NOMO-1 (cell line): ENCODE measurements around the gene CCT7.

Source experiments
- DNase-seq, 2 experiments: peaks; one replicate each; lab custom pipeline; 2025; ENCODE audit not compliant: unreplicated experiment in 2 of 2; lab: John Stamatoyannopoulos, UW

Gene CCT7

DNA sequence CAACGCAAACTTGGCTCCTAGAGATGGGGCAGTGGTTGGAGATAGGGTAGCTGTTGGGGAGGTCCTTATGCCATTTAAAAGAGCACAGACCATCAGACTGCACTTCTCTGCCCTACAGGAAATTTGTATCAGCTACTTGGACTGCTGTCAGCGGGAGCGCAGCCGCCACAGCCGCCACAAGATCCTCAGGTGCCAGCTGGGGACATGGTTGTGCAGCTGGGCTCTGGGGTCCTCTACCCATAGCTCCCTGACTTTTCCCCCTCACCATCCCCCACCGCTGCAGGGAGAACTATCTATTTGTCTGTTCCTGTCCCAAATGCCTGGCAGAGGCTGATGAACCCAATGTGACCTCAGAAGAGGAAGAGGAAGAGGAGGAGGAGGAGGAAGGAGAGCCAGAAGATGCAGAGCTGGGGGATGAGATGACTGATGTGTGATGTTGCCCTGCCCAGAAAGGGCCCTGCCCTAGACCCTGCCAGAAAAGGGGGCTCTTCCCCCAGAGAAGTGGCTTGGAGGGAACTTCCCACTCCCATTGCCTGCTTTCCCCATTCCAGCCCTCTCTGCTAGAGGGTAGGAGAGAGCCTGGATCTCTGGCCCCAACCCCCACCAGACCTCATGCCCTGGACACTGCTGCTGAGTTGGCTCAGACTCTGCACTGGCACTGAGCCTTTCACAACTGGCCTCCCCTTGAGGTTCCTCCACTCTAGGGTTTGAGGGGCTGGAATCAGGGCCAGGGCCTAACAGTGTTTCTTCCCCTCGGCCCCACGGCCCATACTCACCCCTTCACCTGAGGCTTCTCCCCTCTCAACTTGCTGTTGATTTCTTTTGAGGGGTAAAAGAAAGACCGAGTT, 8.4 kb upstream of the CCT7 start:
- DNase-seq = no peak

DNA sequence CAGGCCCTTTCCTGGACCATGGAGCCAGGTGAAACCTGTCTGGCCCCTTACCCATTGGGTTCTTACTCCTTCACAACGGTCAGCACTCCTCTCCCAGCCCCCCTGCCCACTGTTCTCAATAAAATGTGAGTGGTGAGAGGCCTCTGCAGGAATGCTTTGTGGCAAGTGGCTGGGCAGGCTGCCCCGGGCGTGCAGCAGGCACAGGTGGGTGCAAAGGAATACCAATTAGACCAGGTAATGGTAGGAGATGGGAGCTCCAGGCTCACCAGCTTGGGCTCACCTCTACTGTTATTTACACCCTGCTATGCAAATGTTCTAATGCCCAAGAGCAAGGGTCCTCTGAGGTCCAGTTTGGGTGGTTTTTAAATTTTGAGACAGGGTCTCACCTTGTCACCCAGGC, 7.0 kb upstream of the CCT7 start:
- no peak for DNase-seq

DNA sequence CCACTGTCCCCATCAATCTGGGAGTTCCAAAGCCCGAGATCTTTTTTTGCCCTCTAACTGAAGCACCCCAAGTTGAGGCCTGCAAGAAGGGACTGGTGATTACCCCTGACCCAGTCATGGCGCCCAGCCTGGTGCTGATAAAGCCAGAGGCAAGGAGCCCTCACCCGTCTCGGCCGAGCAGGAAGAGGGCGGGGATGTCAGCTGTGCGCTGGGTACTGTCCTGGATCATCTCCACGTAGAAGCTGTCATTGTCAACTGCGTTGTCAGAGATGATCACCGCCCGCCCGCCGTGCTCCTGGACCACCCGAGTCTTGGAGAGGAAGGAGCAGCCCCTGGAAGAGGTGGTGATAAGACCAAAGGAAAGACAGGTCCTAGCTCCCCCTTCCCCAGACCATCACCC, 5.5 kb upstream of the CCT7 start:
- DNase-seq = no peak

DNA sequence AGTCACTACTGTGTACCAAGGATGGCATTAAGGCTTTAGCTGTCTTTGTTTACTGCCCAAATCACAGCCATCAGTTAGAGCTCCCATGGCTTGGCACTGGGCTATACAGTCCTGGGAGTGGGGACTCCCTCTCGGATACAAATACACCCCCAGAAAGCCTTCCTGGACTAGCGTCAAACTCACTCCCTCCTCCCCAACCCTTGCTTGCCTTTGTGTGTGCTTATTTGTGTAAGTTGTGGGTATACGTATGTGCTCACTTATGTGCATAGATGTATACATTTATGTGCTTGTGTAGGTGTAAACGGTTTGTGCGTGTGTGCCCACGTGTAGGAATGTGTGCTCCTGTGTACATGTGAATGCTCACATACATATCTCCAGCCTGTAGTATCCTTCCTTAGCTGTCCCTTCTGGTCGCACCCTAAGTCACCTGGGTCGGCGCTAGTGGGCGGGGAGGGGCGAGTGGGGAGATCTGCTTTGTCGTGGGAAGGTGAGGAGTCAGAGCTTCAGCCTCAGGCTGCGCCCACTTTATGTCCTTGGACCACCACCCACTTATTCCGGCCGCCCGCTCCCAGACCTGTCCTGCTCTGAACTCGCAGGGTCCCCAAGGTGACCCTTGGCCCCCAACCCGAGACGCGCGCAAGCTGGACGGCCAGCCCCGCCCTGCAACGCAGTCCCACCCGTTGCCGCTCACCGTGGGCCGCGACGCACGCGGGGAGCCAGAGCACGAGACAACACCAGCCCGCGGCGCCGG, 1.5 kb upstream of the CCT7 start:
- DNase-seq = peak in 1 of 2 experiments; percentile 9

DNA sequence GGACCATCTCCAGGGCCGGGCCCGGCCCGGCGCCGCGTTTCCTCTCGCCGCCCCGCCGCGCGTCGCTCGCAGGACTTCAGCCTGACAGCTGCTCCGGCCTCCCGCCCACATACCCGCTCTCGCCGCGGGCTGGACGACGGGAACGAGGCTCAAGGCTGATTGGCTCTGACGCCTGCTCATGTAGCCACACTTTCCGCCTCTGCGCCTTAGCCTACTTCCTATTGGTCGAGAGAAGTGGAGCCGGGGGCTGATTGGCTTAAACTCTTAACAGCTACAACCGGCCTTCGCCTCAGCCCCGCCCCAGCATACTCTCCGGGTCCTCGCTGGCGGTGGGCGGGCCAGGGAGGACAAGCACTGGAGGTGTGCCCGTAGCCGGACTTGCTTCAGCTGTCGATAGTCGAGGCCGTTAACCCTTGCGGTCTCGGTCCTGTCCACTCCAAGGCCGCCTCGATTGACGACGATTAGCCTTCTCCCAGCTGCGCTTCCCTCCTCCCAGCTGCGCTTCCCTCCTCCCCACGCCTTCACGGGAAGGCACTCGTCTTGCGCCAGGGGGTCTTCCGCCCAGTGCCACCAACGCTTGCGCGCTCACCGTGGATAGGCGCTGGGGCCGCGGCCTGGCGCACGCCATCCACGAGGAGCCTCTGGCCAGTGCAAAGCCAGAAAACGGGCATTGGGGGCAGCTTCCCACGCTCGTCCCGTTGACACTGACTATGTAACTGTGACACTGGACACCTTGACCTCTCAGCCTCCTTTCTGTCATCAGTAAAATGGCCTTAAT, 765 bp upstream of the CCT7 start, which contains the start of gene PRADC1:
Gene PRADC1 (minus strand): TSS at position 86 of the 778 bp plus-strand sequence. CDS start 79 bp downstream, at position 7.
- peak; percentile 99 to 100 for DNase-seq

DNA sequence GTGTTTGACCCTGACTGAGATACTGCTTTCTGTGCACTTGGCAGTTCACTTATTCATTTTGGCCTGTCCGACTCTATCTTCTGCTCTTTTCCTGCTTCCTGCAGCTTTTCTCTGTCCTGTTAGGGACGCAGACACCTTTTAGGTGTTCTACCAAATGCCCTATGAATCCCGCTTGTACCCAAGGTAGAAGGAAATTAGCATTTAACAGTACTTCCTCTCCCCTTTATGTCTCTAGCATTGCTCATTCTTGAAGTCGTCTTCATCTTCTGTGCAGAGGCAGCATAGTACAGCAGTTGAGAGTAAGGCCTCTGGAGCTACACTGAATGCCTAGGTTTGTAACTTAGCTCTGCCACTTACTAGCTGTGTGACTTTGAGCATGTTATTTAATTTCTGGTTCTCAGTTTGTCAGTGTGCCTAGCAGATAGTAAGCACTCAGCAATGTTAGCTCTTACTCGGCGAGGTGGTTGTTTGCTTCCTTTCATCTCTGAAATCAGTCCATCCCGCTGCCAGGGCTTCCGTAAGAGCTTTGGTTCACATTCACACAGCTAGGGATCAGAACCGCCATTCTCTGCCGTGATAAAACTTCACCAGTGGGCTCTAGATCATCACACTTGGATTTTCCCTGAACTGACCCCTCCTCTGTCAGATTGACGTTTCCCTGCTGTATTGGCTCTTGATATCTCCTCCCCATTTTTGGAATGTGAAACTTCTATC, 1.4 kb downstream of the CCT7 start:
- peak; percentile 4 to 30 for DNase-seq

DNA sequence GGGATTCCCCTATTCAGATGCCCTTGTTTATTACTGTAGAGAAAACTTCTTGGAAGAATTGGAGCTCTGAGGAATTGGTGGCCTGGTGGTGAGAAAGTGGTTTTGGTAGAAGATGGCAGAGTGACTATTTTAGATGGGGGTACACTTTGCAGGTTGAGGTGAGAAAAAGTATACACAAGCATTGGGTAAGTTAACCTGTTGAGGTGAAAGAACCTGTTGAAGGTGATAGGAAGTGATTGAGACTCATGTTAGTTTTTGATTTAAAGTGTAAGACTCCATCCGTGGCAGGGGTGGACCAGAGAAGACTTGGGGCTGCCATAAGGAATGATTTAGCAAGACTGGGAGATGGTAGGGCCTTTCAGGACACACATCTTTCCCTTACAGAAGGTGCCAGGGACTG, 3.1 kb downstream of the CCT7 start:
- no peak for DNase-seq

DNA sequence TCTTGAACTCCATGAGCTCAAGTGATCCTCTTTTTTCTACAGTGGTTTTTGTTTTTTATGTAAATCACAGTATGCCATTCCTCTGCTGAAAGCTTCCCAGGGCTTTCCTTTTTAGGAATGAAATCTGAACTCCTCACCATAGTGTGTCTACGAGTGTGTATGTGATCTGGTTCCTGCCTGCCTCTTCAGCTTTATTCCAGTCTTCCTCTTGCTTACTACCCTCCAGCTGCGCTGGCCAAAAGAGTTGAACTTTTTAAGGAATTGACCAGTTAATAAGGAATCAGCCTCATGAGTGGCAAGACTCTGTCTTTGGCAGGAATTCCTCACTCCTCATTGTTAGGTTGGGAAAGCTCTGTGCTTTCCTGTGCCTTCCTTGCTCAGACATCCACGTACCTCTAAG, 4.0 kb downstream of the CCT7 start:
- DNase-seq = no peak

DNA sequence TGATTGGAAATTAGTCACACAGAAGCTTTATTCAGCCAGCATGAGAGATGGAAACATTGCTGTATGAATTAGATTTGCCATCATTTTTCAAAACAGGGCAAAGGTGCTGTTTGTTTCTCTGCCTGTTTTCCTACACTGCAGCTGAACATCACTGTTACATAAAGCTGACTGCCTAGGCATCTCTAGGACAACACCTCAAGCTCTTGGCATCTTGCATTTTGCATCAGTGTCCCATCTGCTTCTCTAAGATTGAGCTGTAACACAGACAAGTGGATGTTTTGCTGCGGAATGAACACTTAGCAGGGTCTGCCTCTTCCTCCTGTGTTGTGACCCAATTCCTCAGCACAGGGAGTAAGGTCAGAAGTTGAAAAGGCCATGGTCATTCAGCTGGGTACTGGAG, 4.9 kb downstream of the CCT7 start:
- DNase-seq = no peak

DNA sequence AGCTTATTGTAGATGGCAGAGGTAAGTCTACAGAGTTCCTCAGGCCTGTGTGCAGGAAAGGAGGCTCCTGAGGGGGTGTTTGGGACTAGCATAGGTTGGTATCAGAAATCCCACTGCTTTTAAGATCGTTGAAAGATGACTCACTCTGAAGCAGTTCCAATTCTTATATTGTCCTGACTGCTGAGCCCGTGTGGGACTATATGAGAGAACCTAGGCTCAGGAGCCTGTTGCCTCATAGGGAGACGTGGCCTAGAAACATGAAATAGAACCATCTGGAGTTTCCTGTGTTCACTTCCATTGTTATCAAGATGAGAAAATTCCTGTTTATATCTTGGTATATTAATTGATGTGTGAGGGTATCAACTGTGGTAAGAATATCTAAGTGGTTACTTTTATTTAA, 5.7 kb downstream of the CCT7 start:
- no peak for DNase-seq

DNA sequence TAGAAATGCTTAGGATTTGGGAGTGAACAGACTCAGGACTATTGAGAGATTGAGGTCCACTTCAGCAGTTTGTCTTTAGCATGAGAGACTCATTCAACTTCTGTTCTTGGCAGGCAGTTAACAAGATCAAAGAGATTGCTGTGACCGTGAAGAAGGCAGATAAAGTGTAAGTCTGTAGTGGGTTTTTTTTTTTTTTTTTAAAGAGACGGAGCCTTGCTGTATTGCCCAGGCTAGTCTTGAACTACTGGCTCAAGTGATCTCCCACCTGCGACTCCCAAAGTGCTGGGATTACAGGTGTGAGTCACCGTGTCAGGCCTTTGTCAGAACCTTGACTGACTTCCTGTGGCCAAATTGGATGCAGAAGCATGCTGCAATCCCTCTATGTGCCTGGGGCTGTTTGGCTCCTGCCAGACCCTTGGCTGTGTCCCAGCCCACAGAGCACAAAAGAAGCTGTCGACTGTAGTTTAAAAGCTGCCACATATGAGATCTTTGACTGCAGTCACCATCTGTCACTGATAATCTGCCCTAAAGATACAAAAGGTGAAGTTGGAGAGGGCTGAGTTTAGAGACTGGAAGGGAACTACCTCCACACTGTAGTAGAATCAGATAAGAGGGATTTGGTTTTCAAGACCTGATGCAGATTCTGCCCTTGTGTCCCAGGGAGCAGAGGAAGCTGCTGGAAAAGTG, 9.9 kb downstream of the CCT7 start:
- DNase-seq = no peak

DNA sequence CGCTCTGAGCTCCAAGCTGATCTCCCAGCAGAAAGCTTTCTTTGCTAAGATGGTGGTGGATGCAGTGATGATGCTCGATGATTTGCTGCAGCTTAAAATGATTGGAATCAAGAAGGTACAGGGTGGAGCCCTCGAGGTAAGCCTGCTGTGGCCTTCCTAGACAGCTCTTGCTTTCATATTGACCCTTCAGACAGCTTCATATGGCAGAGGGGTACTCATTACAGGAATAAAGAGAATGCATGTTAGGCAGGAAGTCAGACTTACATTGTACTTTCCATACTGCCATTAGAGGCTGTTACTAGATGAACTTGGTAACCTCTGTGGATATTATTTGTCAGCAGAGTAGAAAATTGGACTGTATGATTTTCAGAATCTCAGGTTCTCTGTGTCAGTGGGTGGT, 10.5 kb downstream of the CCT7 start:
- no peak for DNase-seq

DNA sequence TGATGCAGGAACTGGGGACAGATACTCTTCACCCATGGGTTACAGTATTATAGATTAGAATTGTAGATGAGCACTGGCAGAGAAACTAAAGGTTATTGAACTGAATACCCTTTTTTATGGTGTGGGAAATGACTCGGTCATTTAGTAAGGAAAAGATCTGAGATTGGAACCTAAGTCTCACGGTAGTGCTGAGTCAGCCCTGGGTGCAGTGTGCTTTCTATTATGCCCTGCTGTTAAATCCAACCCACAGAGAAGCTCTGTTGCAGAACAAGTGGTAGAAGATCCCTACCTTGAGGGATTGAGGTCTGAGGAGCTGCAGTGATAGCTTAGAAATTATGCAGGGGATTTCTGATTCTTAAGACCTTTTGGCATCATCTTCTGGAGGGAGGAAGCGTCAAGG, 12.7 kb downstream of the CCT7 start:
- no peak for DNase-seq

DNA sequence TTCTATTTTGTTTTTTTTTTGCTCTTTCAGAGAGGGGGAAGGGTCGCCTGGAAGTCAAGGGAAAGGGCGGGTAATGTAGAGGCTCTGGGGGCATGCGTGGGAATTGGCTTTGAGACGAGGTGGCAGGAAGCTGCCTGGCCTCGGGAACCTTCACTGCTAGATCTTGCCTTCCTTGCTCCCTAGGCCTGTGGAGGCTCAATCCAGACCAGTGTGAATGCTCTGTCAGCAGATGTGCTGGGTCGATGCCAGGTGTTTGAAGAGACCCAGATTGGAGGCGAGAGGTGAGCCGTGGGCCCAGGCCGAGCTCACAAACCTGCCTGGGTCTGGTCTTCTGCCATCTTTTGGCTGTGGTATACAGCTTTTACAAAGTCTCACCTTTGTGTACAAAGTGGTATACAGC, 15.5 kb downstream of the CCT7 start:
- DNase-seq = no peak

DNA sequence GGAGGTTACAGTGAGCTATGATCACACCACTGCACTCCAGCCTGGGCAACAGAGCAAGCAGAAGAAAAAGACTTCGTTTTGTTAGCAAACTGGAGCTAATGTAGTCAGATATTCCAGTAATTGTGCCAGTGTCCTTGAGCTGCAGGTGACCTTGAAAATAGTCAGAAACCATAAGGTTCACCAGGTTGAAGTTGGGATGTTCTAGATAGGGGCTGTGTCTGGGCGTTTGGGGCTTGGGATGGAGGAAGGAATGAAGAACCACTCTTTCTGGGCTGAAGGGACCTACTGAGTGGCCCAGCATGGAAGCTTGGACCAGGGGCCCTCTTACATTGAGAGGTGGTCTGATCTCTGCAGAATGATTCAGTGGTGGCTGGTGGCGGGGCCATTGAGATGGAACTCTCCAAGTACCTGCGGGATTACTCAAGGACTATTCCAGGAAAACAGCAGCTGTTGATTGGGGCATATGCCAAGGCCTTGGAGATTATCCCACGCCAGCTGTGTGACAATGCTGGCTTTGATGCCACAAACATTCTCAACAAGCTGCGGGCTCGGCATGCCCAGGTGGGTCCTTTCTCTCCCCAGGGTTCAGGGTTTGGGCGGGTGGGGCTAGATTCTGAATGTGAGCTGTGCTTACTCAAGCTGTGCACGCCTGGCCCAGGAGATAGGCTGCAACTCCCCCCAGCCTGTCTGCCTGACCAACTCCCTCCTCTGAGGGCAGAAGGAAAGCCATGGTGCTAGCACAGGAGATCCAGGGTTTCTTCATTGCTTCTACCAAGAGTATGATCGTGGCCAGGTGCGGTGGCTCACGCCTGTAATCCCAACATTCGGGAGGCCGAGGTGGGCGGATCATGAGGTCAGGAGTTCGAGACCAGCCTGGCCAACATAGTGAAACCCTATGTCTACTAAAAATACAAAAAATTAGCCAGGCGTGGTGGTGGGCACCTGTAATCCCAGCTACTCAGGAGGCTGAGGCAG, 17.1 kb downstream of the CCT7 start:
- no peak for DNase-seq

DNA sequence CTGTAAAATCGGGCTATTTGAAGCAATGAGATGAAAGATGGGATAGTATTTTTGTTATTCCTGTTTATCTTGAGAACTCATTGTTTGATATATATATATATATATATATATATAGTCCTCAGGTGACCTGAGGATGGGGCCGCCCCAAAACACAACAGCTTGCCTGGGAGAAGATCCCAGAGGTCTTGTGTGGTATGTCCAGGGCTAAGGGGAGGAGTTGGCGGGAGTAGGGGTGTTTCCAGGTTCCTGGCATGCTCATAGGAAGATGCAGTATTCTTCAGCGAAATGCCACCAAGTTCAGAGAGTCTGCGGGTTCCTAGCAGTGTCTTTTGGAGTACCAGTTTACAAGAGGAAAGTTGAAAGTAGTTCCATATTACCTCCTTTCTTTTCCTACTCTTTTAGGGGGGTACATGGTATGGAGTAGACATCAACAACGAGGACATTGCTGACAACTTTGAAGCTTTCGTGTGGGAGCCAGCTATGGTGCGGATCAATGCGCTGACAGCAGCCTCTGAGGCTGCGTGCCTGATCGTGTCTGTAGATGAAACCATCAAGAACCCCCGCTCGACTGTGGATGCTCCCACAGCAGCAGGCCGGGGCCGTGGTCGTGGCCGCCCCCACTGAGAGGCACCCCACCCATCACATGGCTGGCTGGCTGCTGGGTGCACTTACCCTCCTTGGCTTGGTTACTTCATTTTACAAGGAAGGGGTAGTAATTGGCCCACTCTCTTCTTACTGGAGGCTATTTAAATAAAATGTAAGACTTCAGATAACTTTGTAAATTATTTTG, 18.3 kb downstream of the CCT7 start:
- no peak for DNase-seq

DNA sequence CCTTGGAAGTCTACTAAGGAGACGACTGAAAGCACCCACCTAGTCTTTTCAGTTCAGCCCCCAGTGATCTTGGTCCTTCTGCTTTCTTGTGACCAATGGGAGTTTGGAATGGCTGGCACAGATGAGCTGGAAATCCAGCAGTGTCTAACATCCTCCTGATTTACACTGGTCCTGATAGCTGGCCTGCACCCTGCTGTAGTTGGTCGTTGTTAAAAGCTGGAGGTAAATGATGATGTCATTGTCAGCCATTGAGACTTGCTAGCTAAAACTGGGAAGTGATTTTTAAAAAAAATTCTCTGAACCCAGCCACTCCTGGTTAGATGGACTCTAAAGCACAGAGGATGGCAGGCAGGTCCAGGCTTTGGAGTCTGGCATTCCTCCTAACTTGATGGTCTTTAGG, 19.3 kb downstream of the CCT7 start:
- no peak for DNase-seq

DNA sequence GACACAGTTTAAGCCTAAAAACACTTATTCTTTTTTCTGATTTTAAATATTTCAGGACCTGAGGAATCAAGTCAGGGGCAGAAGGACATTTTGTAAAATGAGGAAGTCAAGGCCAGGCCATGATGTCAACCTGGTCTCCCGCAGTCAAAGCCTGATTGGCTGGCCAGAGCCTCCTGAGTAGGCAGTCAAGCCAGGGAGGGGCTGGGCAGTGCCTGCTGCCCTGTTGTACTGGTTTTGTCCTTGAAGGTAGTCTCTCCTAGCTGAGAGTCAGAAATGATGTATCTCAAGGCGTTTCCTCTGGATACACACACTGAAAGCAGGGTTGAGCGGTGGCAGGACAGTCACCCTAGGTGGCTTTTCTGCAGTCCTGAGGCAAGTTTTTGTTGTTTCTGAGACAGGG, 19.8 kb downstream of the CCT7 start:
- peak; percentile 34 to 67 for DNase-seq
